Measurements from ENCODE around the gene STARD4.

DNA sequence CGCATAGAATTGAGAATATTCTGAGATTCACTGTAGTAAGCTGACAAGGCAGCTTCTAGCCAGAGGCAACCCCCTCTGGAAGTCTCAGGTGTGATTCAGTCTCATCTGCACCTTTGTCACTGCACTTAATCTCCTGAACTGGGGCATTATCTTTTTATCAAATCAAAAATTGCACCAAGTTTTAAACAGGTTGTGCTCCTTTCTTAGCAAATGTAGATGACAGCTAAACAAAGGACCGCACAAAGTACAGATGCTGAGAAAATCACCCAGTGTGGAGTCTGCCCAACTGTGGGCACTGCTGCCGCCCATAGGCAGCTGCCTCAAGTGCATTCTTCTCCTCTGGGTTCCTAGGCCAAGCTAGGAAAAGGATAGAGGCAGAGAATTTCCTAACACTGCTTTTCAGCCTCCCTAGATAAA is 51.1 kb downstream of the STARD4 start:
- TF ChIP-seq, protein P1, sequence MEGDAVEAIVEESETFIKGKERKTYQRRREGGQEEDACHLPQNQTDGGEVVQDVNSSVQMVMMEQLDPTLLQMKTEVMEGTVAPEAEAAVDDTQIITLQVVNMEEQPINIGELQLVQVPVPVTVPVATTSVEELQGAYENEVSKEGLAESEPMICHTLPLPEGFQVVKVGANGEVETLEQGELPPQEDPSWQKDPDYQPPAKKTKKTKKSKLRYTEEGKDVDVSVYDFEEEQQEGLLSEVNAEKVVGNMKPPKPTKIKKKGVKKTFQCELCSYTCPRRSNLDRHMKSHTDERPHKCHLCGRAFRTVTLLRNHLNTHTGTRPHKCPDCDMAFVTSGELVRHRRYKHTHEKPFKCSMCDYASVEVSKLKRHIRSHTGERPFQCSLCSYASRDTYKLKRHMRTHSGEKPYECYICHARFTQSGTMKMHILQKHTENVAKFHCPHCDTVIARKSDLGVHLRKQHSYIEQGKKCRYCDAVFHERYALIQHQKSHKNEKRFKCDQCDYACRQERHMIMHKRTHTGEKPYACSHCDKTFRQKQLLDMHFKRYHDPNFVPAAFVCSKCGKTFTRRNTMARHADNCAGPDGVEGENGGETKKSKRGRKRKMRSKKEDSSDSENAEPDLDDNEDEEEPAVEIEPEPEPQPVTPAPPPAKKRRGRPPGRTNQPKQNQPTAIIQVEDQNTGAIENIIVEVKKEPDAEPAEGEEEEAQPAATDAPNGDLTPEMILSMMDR (IDR thresholded peaks at IDR 0.05), result no peak
- TF ChIP-seq POLR2AphosphoS5 (IDR thresholded peaks at IDR 0.05) (no peak), POLR2A (IDR thresholded peaks at IDR 0.05) (no peak)

All from sigmoid colon (tissue), 4 donors.